Measurements from ENCODE around the gene D2HGDH. TPM values are rescaled to one million over a fixed set of nuclear protein-coding genes. Genes with fewer than 3 reads are reported as not detected.

D2HGDH gene
- total RNA-seq, 1 experiment from 2014 or later: 46.3 TPM

- no peak for TF ChIP-seq ZBTB33 (IDR thresholded peaks at IDR 0.05; ENCODE audit: extremely low read depth, insufficient replicate concordance, low read length)
- no peak for TF ChIP-seq ZFX (IDR thresholded peaks at IDR 0.05)
- no peak for TF ChIP-seq ZNF274 (IDR thresholded peaks at IDR 0.05; ENCODE audit: low read depth, low read length)
- TF ChIP-seq POLR2A (IDR thresholded peaks at IDR 0.05; ENCODE audit: borderline replicate concordance, extremely low read depth, insufficient read depth, insufficient read length): no peak
- no peak for TF ChIP-seq EZH2phosphoT487 (IDR thresholded peaks at IDR 0.05; ENCODE audit: borderline replicate concordance)
- TF ChIP-seq CTCF (IDR thresholded peaks at IDR 0.05 in 2 of 3, conservative IDR thresholded peaks at IDR 0.05 in 1 of 3; ENCODE audit: borderline replicate concordance in 1 of 3, insufficient read depth in 1 of 3, low read depth in 2 of 3, low read length in 2 of 3): no peak
These were observed 9.8 kb downstream of the D2HGDH start (continued) for GRCh38 chr2:241744028-241744754.

- no peaks in the 10 kb centered on the region for H3K9me3 ChIP-seq (ENCODE audit: control insufficient read depth in 1 of 2, insufficient read depth in 1 of 2, low read depth in 1 of 2, low read length in 2 of 2)
- CTCF ChIA-PET: no interaction called here
- BruUV-seq (replicated peaks): no TSS peak
These were observed 10.8 kb downstream of the D2HGDH start for GRCh38 chr2:241745276-241745675.

More at GRCh38 chr2:241745276-241745675, 10.8 kb downstream of the D2HGDH start:
- no peaks in the 10 kb centered on the region for H4K20me1 ChIP-seq (ENCODE audit: insufficient read depth)
- ChIA-PET RAD21 (ENCODE audit: low non-redundant PET in 1 of 2, low total read pairs in 2 of 2, uncharacterized antibody in 2 of 2, unreplicated experiment in 2 of 2) (no interaction called here), POLR2A (no interaction called here)
- no peak for DNase-seq (ENCODE audit: low read depth, low spot score)
- no peak overlapping the region for H3K27ac ChIP-seq (ENCODE audit: low read depth, low read length)
- no peaks in the 10 kb centered on the region for H3K27me3 ChIP-seq (ENCODE audit: insufficient read depth, low read length)
- intact Hi-C loops (cut with micrococcal nuclease): no loop called here
- peaks cover 8 to 11% of the 10 kb centered on the region in 2 experiments; a peak in 3 of 4 replicates for H3K36me3 ChIP-seq (ENCODE audit: control insufficient read depth in 1 of 2, insufficient read depth in 2 of 2, low read length in 2 of 2)
- TF ChIP-seq FOSL1 (IDR thresholded peaks at IDR 0.05; ENCODE audit: low read depth): no peak
- no peak for TF ChIP-seq POLR2A (IDR thresholded peaks at IDR 0.05; ENCODE audit: borderline replicate concordance, extremely low read depth, insufficient read depth, insufficient read length)
- no peak for TF ChIP-seq POLR2AphosphoS5 (IDR thresholded peaks at IDR 0.05; ENCODE audit: low read depth, low read length)
- TF ChIP-seq SRF (IDR thresholded peaks at IDR 0.05; ENCODE audit: low read depth): no peak
- no peak for TF ChIP-seq CBX3 (IDR thresholded peaks at IDR 0.05; ENCODE audit: low read depth)
- TF ChIP-seq ATF3 (IDR thresholded peaks at IDR 0.05): no peak
- no peak for TF ChIP-seq YY1 (IDR thresholded peaks at IDR 0.05; ENCODE audit: extremely low read depth, insufficient replicate concordance, low read depth, low read length)
- TF ChIP-seq SIN3A (IDR thresholded peaks at IDR 0.05; ENCODE audit: low read depth): no peak
- no peak overlapping the region for H3K4me2 ChIP-seq (ENCODE audit: low read length)
- no peak for ATAC-seq
- no peak overlapping the region for H3K9ac ChIP-seq (ENCODE audit: low read length)
- no peaks in the 10 kb centered on the region for H3K4me1 ChIP-seq (ENCODE audit: control insufficient read depth in 1 of 2, insufficient read depth in 2 of 2, low read length in 2 of 2)
- H3K79me2 ChIP-seq (ENCODE audit: insufficient read depth, low read length): no peaks in the 10 kb centered on the region
- H3K4me3 ChIP-seq (replicated peaks in 1 of 2; ENCODE audit: low read depth in 1 of 2, low read length in 2 of 2): no peak overlapping the region
- no peaks in the 10 kb centered on the region for H3K9me2 ChIP-seq (ENCODE audit: insufficient read depth)
- no peak overlapping the region for H2AFZ ChIP-seq (ENCODE audit: low read depth, low read length, poor library complexity, severe bottlenecking)
